ENCODE data around the gene POLR2A. TPM values are rescaled to one million over a fixed set of nuclear protein-coding genes. Genes with fewer than 3 reads are reported as not detected.

POLR2A gene
- total RNA-seq, 4 donors from 2014 or later = 41.0 to 55.3 (median 47.3) TPM

DNA sequence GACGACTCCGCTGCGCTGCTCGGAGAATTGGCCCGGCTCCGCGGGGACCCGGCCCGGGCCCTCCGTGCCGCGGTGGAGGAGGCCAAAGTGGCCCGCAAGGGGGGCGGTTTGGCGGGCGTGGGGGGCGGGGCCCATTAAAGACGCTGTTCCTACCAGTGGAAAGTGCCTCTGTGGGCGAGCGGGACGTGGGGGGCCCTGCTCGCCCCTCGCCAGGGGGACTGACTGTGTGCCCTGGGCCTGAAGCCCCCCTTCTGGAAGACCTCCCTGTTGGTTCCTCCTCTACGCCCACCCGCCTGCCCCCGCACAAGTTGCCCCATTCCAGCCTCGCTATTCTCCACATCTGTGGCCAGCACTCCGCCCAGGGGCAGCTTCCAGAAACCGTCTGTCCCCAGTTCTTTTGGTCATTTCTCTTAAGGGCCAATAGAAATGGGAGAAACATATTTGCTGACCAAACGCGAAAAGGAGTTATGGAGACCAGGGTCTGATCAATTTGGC, 46.8 kb upstream of the POLR2A start:
- H3K4me1 ChIP-seq = peaks cover 5 to 68% (median 36%) of the 10 kb centered on the region in 3 donors

DNA sequence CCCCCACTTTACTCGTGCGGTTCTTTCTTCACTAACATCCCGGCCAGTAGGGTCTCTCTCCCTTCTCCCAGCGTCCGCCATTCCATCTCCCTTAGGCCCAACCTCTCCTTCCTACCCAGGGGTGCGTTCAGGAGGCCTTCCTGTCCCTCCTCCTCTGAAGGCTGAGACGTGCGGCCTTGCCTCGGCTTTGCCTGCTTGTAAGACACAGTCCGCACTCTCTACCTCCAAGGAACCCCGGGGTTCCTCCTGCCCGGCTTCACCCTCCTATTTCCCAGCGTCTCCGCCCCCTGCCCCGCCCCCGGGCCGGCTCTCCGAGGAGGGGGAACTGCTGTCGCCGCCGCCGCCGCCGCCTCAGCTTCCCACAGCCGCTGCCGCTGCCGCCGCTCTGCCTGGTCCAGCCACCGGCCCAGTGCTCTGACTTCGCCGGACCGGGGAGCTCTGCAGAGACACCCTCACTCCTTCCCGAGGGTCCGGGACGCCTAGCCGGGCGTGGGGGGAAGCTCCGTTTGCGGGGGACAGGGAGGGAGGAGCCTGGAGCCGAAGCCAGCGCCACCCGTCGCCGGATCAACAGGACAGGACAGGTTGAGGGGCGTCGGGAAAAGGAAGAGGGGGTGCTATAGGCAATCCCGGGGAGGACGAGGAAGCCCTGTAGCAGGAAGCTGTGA, 46.1 kb upstream of the POLR2A start:
- Histone ChIP-seq H3K36me3 (no peaks in the 10 kb centered on the region), H3K9me3 (no peaks in the 10 kb centered on the region), H3K4me3 (peak overlapping the region in 1 of 2 donors; percentile 49), H3K27me3 (peaks cover 94% of the 10 kb centered on the region), H3K27ac (peak overlapping the region in 2 of 4 donors; percentile 1 to 49), H3K4me1 (peaks cover 5 to 68% (median 36%) of the 10 kb centered on the region in 3 donors)
- TF ChIP-seq POLR2AphosphoS5 (IDR thresholded peaks at IDR 0.05) = no peak
- no peak for ATAC-seq
- 19 to 30% methylated on average over 18 to 20 of the region's 48 CpGs for WGBS, 2 donors (ENCODE audit: low coverage in 1 of 2)

More for the DNA sequence above, 46.8 kb upstream of the POLR2A start:
- H3K27ac ChIP-seq = peak overlapping the region in 3 of 4 donors; percentile 64 to 77 (median 75)
- WGBS, 2 donors (ENCODE audit: low coverage in 1 of 2) = 20 to 35% methylated on average over 1 to 2 of the region's 31 CpGs
- H3K27me3 ChIP-seq = peaks cover 91% of the 10 kb centered on the region
- no peaks in the 10 kb centered on the region for H3K9me3 ChIP-seq
- ATAC-seq = no peak
- H3K36me3 ChIP-seq = no peaks in the 10 kb centered on the region
- peak overlapping the region in 1 of 2 donors; percentile 49 for H3K4me3 ChIP-seq
- TF ChIP-seq POLR2AphosphoS5 (IDR thresholded peaks at IDR 0.05) (no peak), POLR2A (IDR thresholded peaks at IDR 0.05) (no peak), EP300 (IDR thresholded peaks at IDR 0.05) (no peak)
- TF ChIP-seq, protein P1, sequence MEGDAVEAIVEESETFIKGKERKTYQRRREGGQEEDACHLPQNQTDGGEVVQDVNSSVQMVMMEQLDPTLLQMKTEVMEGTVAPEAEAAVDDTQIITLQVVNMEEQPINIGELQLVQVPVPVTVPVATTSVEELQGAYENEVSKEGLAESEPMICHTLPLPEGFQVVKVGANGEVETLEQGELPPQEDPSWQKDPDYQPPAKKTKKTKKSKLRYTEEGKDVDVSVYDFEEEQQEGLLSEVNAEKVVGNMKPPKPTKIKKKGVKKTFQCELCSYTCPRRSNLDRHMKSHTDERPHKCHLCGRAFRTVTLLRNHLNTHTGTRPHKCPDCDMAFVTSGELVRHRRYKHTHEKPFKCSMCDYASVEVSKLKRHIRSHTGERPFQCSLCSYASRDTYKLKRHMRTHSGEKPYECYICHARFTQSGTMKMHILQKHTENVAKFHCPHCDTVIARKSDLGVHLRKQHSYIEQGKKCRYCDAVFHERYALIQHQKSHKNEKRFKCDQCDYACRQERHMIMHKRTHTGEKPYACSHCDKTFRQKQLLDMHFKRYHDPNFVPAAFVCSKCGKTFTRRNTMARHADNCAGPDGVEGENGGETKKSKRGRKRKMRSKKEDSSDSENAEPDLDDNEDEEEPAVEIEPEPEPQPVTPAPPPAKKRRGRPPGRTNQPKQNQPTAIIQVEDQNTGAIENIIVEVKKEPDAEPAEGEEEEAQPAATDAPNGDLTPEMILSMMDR (IDR thresholded peaks at IDR 0.05) = no peak

DNA sequence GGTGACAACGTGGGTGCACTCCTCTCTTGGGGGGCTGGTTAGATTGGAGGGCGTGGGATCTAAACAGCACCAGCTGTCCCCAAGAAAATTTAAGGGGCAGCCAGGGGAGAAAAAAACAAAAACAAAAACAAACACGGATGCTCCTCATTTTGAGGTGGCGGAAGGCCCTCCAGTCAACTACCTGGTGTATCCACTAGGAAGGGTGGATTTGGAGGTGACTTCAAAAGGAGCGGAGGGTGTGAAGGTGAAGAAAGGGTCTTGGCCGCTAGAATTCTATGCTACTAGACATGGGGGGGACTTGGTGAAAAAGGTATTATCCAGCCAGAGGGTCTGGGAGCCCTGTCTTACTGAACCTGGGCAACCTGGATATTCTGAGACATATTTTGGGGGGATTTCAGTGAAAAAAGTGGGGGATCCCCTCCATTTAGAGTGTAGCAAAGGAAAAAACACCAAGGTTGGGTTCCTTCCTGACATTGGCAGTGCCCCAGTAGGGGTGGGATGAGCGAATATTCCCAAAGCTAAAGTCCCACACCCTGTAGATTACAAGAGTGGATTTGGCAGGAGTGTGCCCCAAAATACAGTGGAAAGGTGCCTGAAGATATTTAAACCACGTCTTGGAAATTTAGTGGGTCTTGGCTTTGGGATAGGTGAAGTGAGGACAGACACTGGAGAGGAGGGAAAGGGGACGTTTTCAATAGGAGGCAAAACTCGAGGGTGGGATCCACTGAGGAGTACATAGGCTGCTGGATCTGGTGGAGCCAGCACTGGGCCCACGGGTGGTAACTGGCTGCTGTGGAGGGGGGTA, 45.3 kb upstream of the POLR2A start:
- no peak for ATAC-seq
- Histone ChIP-seq H3K4me1 (peaks cover 5 to 68% (median 36%) of the 10 kb centered on the region in 3 donors), H3K27me3 (peaks cover 93% of the 10 kb centered on the region), H3K9me3 (no peaks in the 10 kb centered on the region), H3K27ac (no peak overlapping the region), H3K36me3 (no peaks in the 10 kb centered on the region), H3K4me3 (peak overlapping the region in 1 of 2 donors; percentile 49)
- WGBS, 2 donors (ENCODE audit: low coverage in 1 of 2) = 51 to 53% methylated on average over 8 to 11 of the region's 11 CpGs
- no peak for TF ChIP-seq POLR2A (IDR thresholded peaks at IDR 0.05)
- TF ChIP-seq POLR2AphosphoS5 (IDR thresholded peaks at IDR 0.05) = no peak
- TF ChIP-seq, protein P1 (IDR thresholded peaks at IDR 0.05) = no peak
- TF ChIP-seq EP300 (IDR thresholded peaks at IDR 0.05) = no peak

DNA sequence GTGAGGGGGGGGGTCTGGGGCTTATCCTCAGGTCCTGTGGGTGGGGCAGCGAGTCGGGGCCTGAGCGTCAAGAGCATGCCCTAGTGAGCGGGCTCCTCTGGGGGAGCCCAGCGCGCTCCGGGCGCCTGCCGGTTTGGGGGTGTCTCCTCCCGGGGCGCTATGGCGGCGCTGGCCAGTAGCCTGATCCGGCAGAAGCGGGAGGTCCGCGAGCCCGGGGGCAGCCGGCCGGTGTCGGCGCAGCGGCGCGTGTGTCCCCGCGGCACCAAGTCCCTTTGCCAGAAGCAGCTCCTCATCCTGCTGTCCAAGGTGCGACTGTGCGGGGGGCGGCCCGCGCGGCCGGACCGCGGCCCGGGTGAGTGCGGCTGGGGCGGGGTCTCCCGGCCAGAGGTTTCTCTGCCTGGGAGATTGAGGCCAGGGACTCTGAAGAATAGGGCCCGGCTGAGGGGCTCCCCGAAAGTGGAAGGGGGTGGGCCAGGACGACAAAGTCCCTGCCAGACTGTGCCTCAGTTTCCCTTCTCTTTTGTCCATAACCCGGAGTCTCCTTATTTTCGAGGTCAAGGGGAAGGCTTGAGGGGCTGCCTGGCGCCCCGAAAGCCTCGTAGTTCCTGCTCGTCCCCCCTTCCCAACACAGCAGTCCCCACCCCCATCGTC, 44.6 kb upstream of the POLR2A start, which contains the start of gene FGF11:
TSS of gene FGF11 (plus strand) at position 51 of the 651 bp plus-strand sequence. CDS start at position 160, 109 bp downstream.
- Histone ChIP-seq H3K27ac (peak within 1 kb of the TSS in 2 of 4 donors; percentile 1 to 49), H3K9me3 (no peaks in the 10 kb centered on the region), H3K27me3 (peaks cover 93% of the 10 kb centered on the region), H3K4me1 (peaks cover 5 to 68% (median 36%) of the 10 kb centered on the region in 3 donors), H3K4me3 (peak within 1 kb of the TSS in 1 of 2 donors; percentile 49), H3K36me3 (no peaks in the 10 kb centered on the region)
- 0 to 3% methylated on average over 9 to 10 of the region's 50 CpGs for WGBS, 2 donors (ENCODE audit: low coverage in 1 of 2)
- TF ChIP-seq POLR2AphosphoS5 (IDR thresholded peaks at IDR 0.05) = no peak
- TF ChIP-seq, protein P1 (IDR thresholded peaks at IDR 0.05) = no peak
- no peak for TF ChIP-seq POLR2A (IDR thresholded peaks at IDR 0.05)
- no peak for TF ChIP-seq EP300 (IDR thresholded peaks at IDR 0.05)
- no peak for ATAC-seq

Data from gastroesophageal sphincter (tissue), 4 donors.